ENCODE data around the gene ACVR1. TPM values are rescaled to one million over a fixed set of nuclear protein-coding genes. Genes with fewer than 3 reads are reported as not detected.

ACVR1 gene
- total and polyA plus RNA-seq, 9 of the 15 experiments (the other 6 are each of a cell fraction or from before 2014, with no cell fraction given), result 3.8 to 14.3 (median 6.9) TPM

GRCh38 chr2:157853211-157853610 lies 22.9 kb downstream of the ACVR1 start (continued):
- TF ChIP-seq ATF3 (IDR thresholded peaks at IDR 0.05) (peak; percentile 83), ATF3 (CRISPR knock-in tag; conservative IDR thresholded peaks at IDR 0.05) (0 out of 2 replicates have a peak, but pooled peaks have one; percentile 28), ARID1B (IDR thresholded peaks at IDR 0.05) (peak; percentile 71), MYBL2 (IDR thresholded peaks at IDR 0.05; ENCODE audit: low read depth) (no peak), MYBL2 (CRISPR knock-in tag; IDR thresholded peaks at IDR 0.05; ENCODE audit: borderline replicate concordance) (no peak), NONO (IDR thresholded peaks at IDR 0.05; ENCODE audit: low read depth in 2 of 2, low read length in 1 of 2) (no peak), BRCA1 (IDR thresholded peaks at IDR 0.05) (no peak), BRCA1 (CRISPR knock-in tag; IDR thresholded peaks at IDR 0.05) (no peak), ETS1 (conservative IDR thresholded peaks at IDR 0.05; ENCODE audit: control insufficient read depth, low read depth, low read length) (no peak), FOSL1 (tag; conservative IDR thresholded peaks at IDR 0.05) (peak; percentile 46), KHSRP (IDR thresholded peaks at IDR 0.05) (no peak), ATF7 (IDR thresholded peaks at IDR 0.05) (peak; percentile 49; the same call in 1 of the 2 replicates), NFIX (CRISPR knock-in tag; IDR thresholded peaks at IDR 0.05; ENCODE audit: low read depth) (no peak), HDAC8 (tag; IDR thresholded peaks at IDR 0.05) (no peak), TEAD4 (IDR thresholded peaks at IDR 0.05; ENCODE audit: low read length) (peak; percentile 54; the same call in 1 of the 2 replicates), TEAD4 (CRISPR knock-in tag; IDR thresholded peaks at IDR 0.05; ENCODE audit: borderline replicate concordance) (no peak), MEIS2 (IDR thresholded peaks at IDR 0.05; ENCODE audit: partially characterized antibody) (no peak), JUND (IDR thresholded peaks at IDR 0.05; ENCODE audit: borderline replicate concordance, low read depth, low read length) (peak; percentile 67), JUND (tag; IDR thresholded peaks at IDR 0.05; ENCODE audit: borderline replicate concordance, low read depth, low read length) (peak; percentile 70; the same call in 1 of the 3 replicates), ARHGAP35 (IDR thresholded peaks at IDR 0.05; ENCODE audit: partially characterized antibody) (no peak), CBFA2T3 (IDR thresholded peaks at IDR 0.05) (peak; percentile 71), POLR2G (IDR thresholded peaks at IDR 0.05; ENCODE audit: low read depth, low read length) (no peak), SPI1 (IDR thresholded peaks at IDR 0.05; ENCODE audit: borderline replicate concordance, low read depth, low read length) (no peak), TRIM24 (IDR thresholded peaks at IDR 0.05) (no peak), GABPA (tag; conservative IDR thresholded peaks at IDR 0.05; ENCODE audit: low read depth) (no peak), PHF21A (IDR thresholded peaks at IDR 0.05; ENCODE audit: borderline replicate concordance, low read depth) (no peak), HMBOX1 (IDR thresholded peaks at IDR 0.05) (0 out of 2 replicates have a peak, but pooled peaks have one; percentile 23), ZBTB43 (CRISPR knock-in tag; IDR thresholded peaks at IDR 0.05) (no peak)

Data from K562 (cell line).